Urinary bladder (tissue), 4 donors: Measurements from ENCODE around the gene ESYT2. TPM values are rescaled to one million over a fixed set of nuclear protein-coding genes. Genes with fewer than 3 reads are reported as not detected.

ENCODE experiments used
- DNase-seq: peaks from one replicate; pipeline ENCODE4 v3.0.0-alpha.2; 2015; ENCODE audit errors: extremely low spot score
- H3K27ac ChIP-seq: one replicate; pipeline ENCODE4 v1.5.1; 2013; ENCODE audit warnings: low read depth, mild to moderate bottlenecking, moderate library complexity
- H3K36me3 ChIP-seq: one replicate; pipeline ENCODE4 v1.6.1; 2013; ENCODE audit warnings: mild to moderate bottlenecking, moderate library complexity; ENCODE audit not compliant: insufficient read depth
- H3K4me1 ChIP-seq: one replicate; pipeline ENCODE4 v1.6.1; 2013; ENCODE audit warnings: mild to moderate bottlenecking, moderate library complexity; ENCODE audit not compliant: insufficient read depth
- H3K4me3 ChIP-seq: one replicate; pipeline ENCODE4 v1.5.1; 2013; ENCODE audit warnings: low read depth, low read length
- WGBS: extraction: QIAGEN DNeasy Blood & Tissue Kit; methylation state at CpG from one replicate; pipeline ENCODE4 v1.1.7; 2013; 5-methylcytosine and 5-hydroxymethylcytosine counted together
- polyA plus RNA-seq: library from polyadenylated mRNA; stranded (reverse); fragments of 200-250 nt; gene quantifications from one replicate; pipeline ENCODE4 v1.2.3, GENCODE V29; 2013
- total RNA-seq: library from RNA; depleted of rRNA; stranded (reverse); fragments of >200 nt; gene quantifications from one replicate; pipeline ENCODE4 v1.2.3, GENCODE V29; 2014
- donor health status: healthy with polysubstance abuse.
- donor health status: healthy.

ESYT2 gene
- total and polyA plus RNA-seq, 2 donors: 61.5 to 106 TPM

GRCh38 chr7:158825628-158826289, 3.5 kb downstream of the ESYT2 start:
- Histone ChIP-seq H3K4me3 (no peak overlapping the region), H3K4me1 (peaks cover 1% of the 10 kb centered on the region), H3K27ac (no peak overlapping the region), H3K36me3 (no peaks in the 10 kb centered on the region)
- DNase-seq: no peak
- 91% methylated on average over 8 of the region's 8 CpGs for WGBS

- H3K36me3 ChIP-seq: no peaks in the 10 kb centered on the region
- H3K4me3 ChIP-seq: no peak overlapping the region
- peaks cover 3% of the 10 kb centered on the region for H3K4me1 ChIP-seq
- DNase-seq: no peak
- no peak overlapping the region for H3K27ac ChIP-seq
- WGBS: 42% methylated on average over 4 of the region's 4 CpGs
Measured at GRCh38 chr7:158824028-158824427, 5.3 kb downstream of the ESYT2 start.

- Histone ChIP-seq H3K27ac (peak overlapping the region; percentile 66), H3K4me3 (no peak overlapping the region), H3K4me1 (peaks cover 3% of the 10 kb centered on the region), H3K36me3 (no peaks in the 10 kb centered on the region)
- 67% methylated on average over 14 of the region's 14 CpGs for WGBS
- DNase-seq: no peak
Measured at GRCh38 chr7:158821171-158822031, 7.9 kb downstream of the ESYT2 start.

GRCh38 chr7:158820656-158821055, 8.7 kb downstream of the ESYT2 start:
- Histone ChIP-seq H3K4me3 (no peak overlapping the region), H3K36me3 (no peaks in the 10 kb centered on the region), H3K27ac (peak overlapping the region; percentile 67), H3K4me1 (peaks cover 3% of the 10 kb centered on the region)
- no peak for DNase-seq
- WGBS: 62% methylated on average over 3 of the region's 3 CpGs

GRCh38 chr7:158819571-158820203, 9.6 kb downstream of the ESYT2 start:
- Histone ChIP-seq H3K27ac (no peak overlapping the region), H3K4me1 (peaks cover 3% of the 10 kb centered on the region), H3K4me3 (no peak overlapping the region), H3K36me3 (no peaks in the 10 kb centered on the region)
- 48% methylated on average over 7 of the region's 7 CpGs for WGBS
- DNase-seq: no peak

GRCh38 chr7:158818325-158819213, 10.7 kb downstream of the ESYT2 start:
- peak overlapping the region; percentile 89 for H3K27ac ChIP-seq
- no peak overlapping the region for H3K4me3 ChIP-seq
- 6% methylated on average over 15 of the region's 15 CpGs for WGBS
- H3K36me3 ChIP-seq: no peaks in the 10 kb centered on the region
- peaks cover 3% of the 10 kb centered on the region for H3K4me1 ChIP-seq
- DNase-seq: no peak

GRCh38 chr7:158816995-158817394, 12.3 kb downstream of the ESYT2 start:
- DNase-seq: no peak
- Histone ChIP-seq H3K4me3 (no peak overlapping the region), H3K4me1 (peaks cover 3% of the 10 kb centered on the region), H3K27ac (no peak overlapping the region), H3K36me3 (no peaks in the 10 kb centered on the region)
- 56% methylated on average over 2 of the region's 2 CpGs for WGBS

GRCh38 chr7:158816271-158816670, 13.0 kb downstream of the ESYT2 start:
- Histone ChIP-seq H3K36me3 (no peaks in the 10 kb centered on the region), H3K27ac (peak overlapping the region; percentile 26), H3K4me3 (no peak overlapping the region), H3K4me1 (peaks cover 3% of the 10 kb centered on the region)
- WGBS: 63% methylated on average over 3 of the region's 3 CpGs
- no peak for DNase-seq

- H3K36me3 ChIP-seq: no peaks in the 10 kb centered on the region
- 74% methylated on average over 6 of the region's 6 CpGs for WGBS
- no peak for DNase-seq
- peaks cover 2% of the 10 kb centered on the region for H3K4me1 ChIP-seq
- H3K4me3 ChIP-seq: no peak overlapping the region
- H3K27ac ChIP-seq: no peak overlapping the region
Measured at GRCh38 chr7:158815800-158816128, 13.5 kb downstream of the ESYT2 start.

GRCh38 chr7:158815083-158815799, 14.1 kb downstream of the ESYT2 start:
- H3K4me3 ChIP-seq: no peak overlapping the region
- H3K36me3 ChIP-seq: no peaks in the 10 kb centered on the region
- peak overlapping the region; percentile 28 for H3K27ac ChIP-seq
- H3K4me1 ChIP-seq: no peaks in the 10 kb centered on the region
- DNase-seq: no peak
- 25% methylated on average over 7 of the region's 7 CpGs for WGBS

- no peaks in the 10 kb centered on the region for H3K4me1 ChIP-seq
- WGBS: 68% methylated on average over 2 of the region's 2 CpGs
- DNase-seq: no peak
- no peaks in the 10 kb centered on the region for H3K36me3 ChIP-seq
- no peak overlapping the region for H3K4me3 ChIP-seq
- no peak overlapping the region for H3K27ac ChIP-seq
Measured at GRCh38 chr7:158814637-158815036, 14.7 kb downstream of the ESYT2 start.

GRCh38 chr7:158812684-158813083, 16.6 kb downstream of the ESYT2 start:
- no peak for DNase-seq
- no peak overlapping the region for H3K4me3 ChIP-seq
- 87% methylated on average over 5 of the region's 5 CpGs for WGBS
- H3K27ac ChIP-seq: no peak overlapping the region
- no peaks in the 10 kb centered on the region for H3K36me3 ChIP-seq
- no peaks in the 10 kb centered on the region for H3K4me1 ChIP-seq

GRCh38 chr7:158811894-158812293, 17.4 kb downstream of the ESYT2 start:
- Histone ChIP-seq H3K27ac (peak overlapping the region; percentile 31), H3K36me3 (no peaks in the 10 kb centered on the region), H3K4me3 (no peak overlapping the region), H3K4me1 (no peaks in the 10 kb centered on the region)
- WGBS: 74% methylated on average over 5 of the region's 5 CpGs
- no peak for DNase-seq
